Epidermal melanocyte (primary cell): ENCODE results near the gene LKAAEAR1.

Experiments
- DNase-seq: peaks from one replicate; pipeline ENCODE4 v3.0.0; 2011; ENCODE audit warnings: low spot score; ENCODE audit not compliant: insufficient read length

The LKAAEAR1 gene

GRCh38 chr20:64111841-64112641 lies 27.8 kb upstream of the LKAAEAR1 start:
- DNase-seq = no peak

- no peak for DNase-seq
Measured at GRCh38 chr20:64110411-64111068, 26.3 kb upstream of the LKAAEAR1 start.

DNA sequence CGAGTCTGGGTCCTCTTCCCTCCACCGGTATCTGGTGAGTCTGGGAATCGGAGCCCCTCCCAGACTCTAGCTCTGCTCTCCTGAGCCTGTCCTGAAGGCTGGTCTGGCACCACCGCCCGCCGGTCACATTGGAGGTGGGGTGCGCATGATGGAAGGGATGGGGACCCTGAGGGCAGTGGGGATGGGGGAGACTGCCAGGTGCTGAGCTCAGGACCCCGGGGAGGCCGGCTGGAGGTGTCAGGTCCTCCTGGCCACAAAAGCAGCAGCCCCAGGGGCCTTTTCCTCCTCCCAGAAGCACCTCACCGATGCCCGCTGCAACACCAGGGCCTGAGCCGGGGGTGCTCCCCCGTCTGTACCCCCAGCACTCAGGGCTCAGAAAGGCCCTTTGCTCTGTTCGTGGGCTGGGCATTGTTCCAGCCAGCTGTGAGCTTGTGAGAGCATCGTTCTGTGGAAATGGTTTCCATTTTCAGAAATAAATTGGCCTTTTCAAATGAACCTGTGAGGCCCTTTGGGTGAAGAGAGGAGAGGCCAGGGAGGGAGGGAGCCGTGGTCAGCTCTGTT lies 25.7 kb upstream of the LKAAEAR1 start:
- DNase-seq = no peak

- no peak for DNase-seq
Measured at GRCh38 chr20:64108731-64109681, 24.8 kb upstream of the LKAAEAR1 start.

GRCh38 chr20:64107736-64108457 lies 23.7 kb upstream of the LKAAEAR1 start:
- DNase-seq = no peak

DNA sequence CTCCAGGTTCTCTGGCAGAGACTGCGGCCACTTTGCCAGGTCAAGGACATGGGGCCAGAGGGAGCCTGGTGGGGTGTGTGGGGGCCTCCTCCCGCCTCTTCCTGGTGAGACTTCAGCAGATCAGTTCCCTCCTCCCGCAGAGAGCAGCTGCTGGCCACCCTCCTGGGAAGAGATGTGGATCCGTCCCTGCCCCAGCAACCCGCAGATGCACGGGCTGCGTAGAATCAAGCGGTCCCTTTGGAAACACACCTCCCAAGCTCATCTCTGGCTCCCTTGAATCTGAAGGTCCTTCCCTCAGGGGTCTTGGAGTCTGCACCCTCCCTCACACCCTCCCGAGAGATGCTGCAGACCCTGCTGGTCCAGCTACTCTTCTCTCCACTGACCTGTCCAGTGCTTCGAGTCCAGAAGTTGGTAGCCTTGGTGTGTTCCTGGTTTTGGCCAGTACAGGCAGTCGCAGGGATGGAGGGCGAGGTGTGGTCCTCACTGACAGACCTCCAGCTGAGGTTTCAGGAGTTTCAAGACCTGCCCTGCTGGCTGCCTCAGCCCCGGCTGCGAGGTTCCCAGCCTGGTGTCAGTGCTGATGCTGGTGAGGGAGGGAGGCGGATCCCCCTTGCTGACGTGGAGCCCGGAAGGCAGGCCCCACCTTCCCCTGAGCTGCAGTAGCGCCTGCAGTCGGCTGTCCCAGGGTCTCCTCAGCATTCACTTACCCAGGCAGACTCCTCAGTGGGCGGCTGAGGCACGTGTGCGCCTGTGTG lies 23.0 kb upstream of the LKAAEAR1 start, which contains the start of gene NPBWR2:
Gene NPBWR2, minus strand, starts transcription at position 585 of the 755 bp plus-strand sequence. CDS start 734 bp downstream, outside the sequence.
- no peak for DNase-seq

DNA sequence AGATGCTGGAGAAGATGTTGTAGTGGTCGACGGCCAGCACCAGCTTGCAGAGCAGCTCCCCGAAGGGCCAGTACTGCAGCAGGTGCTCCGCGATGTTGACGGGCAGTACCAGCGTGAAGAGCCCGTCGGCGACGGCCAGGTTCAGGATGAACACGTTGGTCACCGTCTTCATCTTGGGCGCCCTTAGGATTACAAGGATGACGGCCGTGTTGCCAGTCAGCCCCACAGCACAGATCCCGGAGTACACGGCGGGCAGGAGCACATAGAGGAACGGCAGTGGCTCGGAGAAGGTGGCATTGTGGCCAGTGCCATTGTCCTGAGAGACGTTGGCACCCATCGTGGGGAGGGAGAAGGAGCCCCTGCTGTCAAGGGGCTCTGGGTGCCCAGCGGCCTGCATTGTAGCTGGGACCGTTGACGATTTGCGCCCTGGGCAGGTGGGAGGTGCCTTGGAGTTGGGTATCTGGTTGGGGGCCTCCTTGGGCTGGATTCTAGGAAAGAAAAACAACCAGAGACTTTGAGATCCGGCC lies 22.3 kb upstream of the LKAAEAR1 start:
- no peak for DNase-seq

GRCh38 chr20:64105846-64106434 lies 21.7 kb upstream of the LKAAEAR1 start:
- DNase-seq = no peak

GRCh38 chr20:64104667-64105451 lies 20.7 kb upstream of the LKAAEAR1 start:
- no peak for DNase-seq

DNA sequence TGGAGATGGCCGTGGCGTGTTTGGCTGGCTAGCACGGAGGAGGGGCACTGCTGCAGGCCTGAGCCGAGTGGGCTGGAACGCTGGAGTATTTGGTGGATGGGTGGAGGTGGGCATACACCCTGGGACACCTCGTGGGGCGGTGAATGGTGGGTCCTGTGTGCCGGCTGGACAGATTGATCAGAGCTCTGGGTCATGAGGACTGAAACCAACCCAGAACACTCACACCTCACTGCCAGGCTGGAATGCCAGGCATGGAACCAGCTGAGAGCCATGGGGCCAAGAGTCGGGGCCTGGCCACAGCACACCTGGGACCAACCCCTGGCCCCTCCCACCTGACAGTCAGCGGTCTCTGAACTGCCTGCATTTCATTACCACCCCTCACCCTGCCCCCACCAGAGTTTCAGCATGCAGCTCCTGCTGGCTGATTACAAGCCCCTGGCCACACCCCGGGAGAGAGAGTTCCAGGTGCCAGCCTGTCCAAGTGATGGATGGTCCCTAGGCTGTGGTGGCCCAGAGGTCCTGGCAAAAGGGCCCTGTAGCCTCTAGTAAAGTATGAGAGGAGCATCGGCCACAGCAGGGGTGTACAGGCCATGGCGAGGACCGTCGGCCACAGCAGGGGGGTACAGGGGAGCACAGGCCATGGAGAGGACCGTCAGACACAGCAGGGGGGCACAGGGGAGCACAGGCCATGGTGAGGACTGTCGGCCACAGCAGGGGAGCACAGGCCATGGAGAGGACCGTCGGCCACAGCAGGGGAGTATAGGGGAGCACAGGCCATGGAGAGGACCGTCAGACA lies 19.9 kb upstream of the LKAAEAR1 start:
- DNase-seq = no peak

DNA sequence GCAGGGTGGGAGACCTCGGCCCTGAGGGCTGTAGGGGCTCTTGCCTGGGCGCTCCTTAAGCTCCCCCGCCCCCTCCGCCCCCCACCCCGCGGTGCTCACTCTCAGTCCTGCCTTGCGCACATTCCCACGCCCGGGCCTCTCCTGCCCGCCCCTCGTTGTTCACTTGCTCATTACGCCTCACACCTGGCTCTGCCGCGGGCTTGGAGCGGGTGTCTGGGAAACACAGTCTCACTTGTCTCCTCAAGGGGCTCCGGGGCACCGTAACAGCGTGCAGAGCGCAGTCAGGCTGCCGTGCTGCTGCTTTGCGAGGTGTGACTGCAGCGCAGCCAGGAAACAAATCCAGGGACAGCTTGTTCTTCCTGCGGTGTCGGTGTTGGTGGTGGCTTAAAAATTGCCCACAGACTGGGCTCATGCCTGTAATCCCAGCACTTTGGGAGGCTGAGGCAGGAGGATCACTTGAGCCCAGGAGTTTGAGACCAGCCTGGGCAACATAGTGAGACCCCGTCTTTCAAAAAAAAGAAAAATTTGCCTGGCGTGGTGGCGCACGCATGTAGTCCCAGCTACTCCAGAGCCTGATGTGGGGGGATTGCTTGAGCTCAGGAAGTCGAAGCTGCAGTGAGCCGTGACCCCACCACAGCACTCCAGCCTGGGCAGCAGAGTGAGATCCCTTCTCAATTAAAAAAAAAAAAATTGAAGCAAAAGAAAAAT lies 18.6 kb upstream of the LKAAEAR1 start:
- DNase-seq = no peak

DNA sequence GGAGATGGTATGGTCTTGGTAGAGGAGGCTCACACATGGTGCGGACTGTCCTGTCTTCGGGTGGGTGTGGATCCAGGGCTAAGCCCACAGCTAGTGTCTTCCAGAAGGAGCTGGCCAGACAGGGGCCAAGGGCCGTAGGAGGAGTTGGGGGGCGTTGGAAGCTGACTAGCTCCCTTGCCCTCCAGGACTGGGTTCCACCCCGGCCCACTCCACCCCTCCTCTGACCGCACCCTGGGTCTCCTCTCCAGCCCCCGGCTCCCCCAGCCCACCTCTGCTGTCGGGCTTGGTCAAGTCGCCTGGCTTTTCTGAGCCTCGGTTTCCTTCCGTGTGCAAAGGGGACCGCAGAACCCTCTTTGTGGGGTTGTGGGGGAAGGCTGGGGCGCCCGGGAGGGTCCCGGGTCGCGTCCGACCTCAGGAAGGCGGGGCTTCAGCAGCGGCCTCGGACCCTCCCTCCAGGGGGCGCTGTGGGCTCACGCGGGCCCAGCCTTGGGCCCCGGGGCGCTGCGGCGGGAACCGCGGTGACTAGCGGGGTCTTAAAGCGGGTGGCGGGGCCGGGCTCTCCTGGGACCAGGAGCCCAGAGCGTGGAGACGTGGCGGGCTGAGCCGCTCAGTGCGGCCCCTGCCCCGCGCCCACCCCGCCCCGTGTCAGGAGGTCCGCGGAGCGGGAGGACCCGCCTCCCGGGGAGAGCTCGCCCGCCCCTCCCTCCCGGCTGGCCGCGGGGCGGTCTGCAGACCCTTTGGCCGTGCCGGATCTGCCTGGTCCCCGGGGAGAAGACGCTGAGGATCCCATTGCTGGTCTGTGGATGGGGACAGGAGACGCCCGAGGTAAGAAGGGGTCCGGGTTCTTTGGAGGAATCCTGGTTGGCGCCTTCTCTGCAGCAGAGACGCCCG lies 17.8 kb upstream of the LKAAEAR1 start:
- no peak for DNase-seq

DNA sequence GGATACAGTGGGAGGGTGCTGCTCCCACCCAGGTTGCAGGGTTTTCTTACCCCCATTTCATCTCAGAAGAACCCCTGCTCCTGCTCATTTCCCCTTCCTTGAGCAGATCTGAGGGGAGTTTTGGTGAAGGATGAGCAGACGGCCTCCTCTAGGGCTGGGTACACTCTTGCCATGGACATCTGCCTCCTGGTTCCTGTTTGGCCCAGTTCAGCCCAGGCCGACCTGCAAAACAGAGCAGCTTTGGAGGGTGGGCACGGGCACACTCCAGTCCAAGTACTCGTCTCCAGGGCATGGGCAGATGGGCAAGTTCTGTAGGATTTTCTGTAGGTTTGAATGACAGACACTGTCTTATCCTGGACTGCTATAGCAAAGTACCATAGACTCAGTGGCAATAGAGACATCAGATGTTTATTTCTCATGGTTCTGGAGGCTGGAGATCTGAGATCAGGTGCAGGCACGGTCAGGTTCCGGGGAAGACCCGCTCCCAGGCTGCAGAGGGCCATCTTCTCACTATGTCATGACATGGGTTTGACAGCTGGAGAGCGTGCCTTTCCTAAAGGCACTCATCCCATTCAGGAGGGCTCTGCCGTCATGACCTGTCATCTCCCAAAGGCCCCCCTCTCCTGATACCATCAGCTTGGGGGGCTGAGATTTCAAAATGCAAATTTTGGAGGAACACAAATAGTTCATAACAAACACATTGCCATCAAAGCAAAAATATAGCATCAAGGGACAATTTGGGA lies 16.9 kb upstream of the LKAAEAR1 start:
- no peak for DNase-seq

- DNase-seq = no peak
Measured at GRCh38 chr20:64100566-64100888, 16.3 kb upstream of the LKAAEAR1 start.

DNA sequence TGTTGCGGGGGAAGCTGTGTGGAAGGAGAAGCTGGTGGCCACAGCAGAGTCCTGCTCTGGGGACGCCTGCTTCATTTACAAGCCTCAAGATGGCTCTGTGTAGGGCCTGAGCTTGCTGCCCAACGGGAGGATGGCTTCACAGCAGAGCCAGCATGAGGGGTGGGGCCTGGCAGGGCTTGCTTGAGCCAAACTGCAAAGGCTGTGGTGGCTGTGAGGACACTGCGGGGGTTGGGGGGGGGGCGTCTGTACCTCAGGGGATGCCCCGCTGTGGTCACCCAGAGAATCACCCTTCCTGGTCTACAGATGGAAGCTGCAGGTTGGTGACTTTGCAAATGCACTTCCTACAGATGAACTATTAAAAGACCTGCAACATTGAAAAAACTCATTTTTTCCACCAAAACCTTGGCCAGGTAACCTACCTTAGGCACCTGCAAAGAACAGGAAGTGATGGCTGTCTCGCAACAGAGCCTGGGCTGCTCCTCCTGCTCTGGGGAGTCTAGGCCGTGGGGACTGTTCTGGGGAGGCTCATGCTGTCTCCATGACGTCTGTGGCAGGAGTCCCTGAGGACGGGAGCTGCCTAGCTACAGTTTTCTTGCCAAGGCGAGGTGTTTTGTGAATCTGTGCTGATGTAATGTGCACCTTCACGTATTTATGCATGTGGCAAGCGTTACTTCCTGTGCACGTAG lies 15.8 kb upstream of the LKAAEAR1 start:
- DNase-seq = no peak
